DMS79 treated with DMSO at 0.1 percent for 48 hours (cell line): ENCODE results near the gene ARHGEF39.

Experiments used
- DNase-seq: peaks from one replicate; lab custom pipeline; 2025; lab: John Stamatoyannopoulos, UW

Gene ARHGEF39

GRCh38 chr9:35691334-35691650, 26.3 kb upstream of the ARHGEF39 start:
- no peak for DNase-seq

- peak; percentile 36 for DNase-seq
Observed at GRCh38 chr9:35690614-35691333, 25.8 kb upstream of the ARHGEF39 start.

- no peak for DNase-seq
Observed at GRCh38 chr9:35690294-35690613, 25.3 kb upstream of the ARHGEF39 start.

GRCh38 chr9:35689542-35690293, 24.7 kb upstream of the ARHGEF39 start, which contains the start of gene TPM2:
Gene TPM2, minus strand, starts transcription at chr9:35689925. Its CDS starts 108 bp downstream, at chr9:35689817.
- no peak for DNase-seq

GRCh38 chr9:35688558-35689541, 23.9 kb upstream of the ARHGEF39 start:
- no peak for DNase-seq

- no peak for DNase-seq
Observed at GRCh38 chr9:35687972-35688557, 23.1 kb upstream of the ARHGEF39 start.

- no peak for DNase-seq
Observed at GRCh38 chr9:35687306-35687705, 22.3 kb upstream of the ARHGEF39 start.

GRCh38 chr9:35686222-35687203, 21.5 kb upstream of the ARHGEF39 start:
- no peak for DNase-seq

- DNase-seq = no peak
Observed at GRCh38 chr9:35685506-35685905, 20.5 kb upstream of the ARHGEF39 start.

- DNase-seq = no peak
Observed at GRCh38 chr9:35684921-35685320, 19.9 kb upstream of the ARHGEF39 start.

- DNase-seq = no peak
Observed at GRCh38 chr9:35683323-35683722, 18.3 kb upstream of the ARHGEF39 start.

- no peak for DNase-seq
Observed at GRCh38 chr9:35682520-35683315, 17.7 kb upstream of the ARHGEF39 start.

GRCh38 chr9:35682051-35682450, 17.1 kb upstream of the ARHGEF39 start:
- no peak for DNase-seq

- DNase-seq = no peak
Observed at GRCh38 chr9:35681341-35682002, 16.5 kb upstream of the ARHGEF39 start.

GRCh38 chr9:35680331-35681105, 15.5 kb upstream of the ARHGEF39 start:
- DNase-seq = no peak

GRCh38 chr9:35679766-35680330, 14.9 kb upstream of the ARHGEF39 start:
- no peak for DNase-seq

GRCh38 chr9:35679091-35679490, 14.1 kb upstream of the ARHGEF39 start:
- DNase-seq = no peak

- no peak for DNase-seq
Observed at GRCh38 chr9:35675732-35676392, 10.9 kb upstream of the ARHGEF39 start.
